HTERT RPE-1 (cell line): ENCODE results near the gene GIPC1.
"Not testable (repeated sequence)": the region's sequence is repeated elsewhere in the genome, so short reads cannot be mapped to it uniquely, and the experiment has no call there.

Experiments
- in situ Hi-C: fragments of 300-500 bp; cut with MboI; formaldehyde crosslinking; loops from 4 replicates; pipeline ENCODE4 v1.14.3; 2020; ENCODE audit warnings: low sequenced_read_pairs

The GIPC1 gene

GRCh38 chr19:14517840-14518505 is 22.0 kb upstream of the GIPC1 start, which contains the start of gene DNAJB1:
Gene DNAJB1 (minus strand): TSS chr19:14518397. CDS start chr19:14518349, 48 bp downstream.
- in situ Hi-C loops, result no loop called here

- in situ Hi-C loops, result no loop called here
Observed at GRCh38 chr19:14517446-14517839, 21.5 kb upstream of the GIPC1 start.

- in situ Hi-C loops, result no loop called here
Observed at GRCh38 chr19:14516746-14517438, 21.0 kb upstream of the GIPC1 start.

- in situ Hi-C loops, result no loop called here
Observed at GRCh38 chr19:14516048-14516534, 20.2 kb upstream of the GIPC1 start.

- in situ Hi-C loops, result no loop called here
Observed at GRCh38 chr19:14515501-14516047, 19.6 kb upstream of the GIPC1 start.

GRCh38 chr19:14514215-14514863 is 18.4 kb upstream of the GIPC1 start:
- in situ Hi-C loops, result no loop called here

GRCh38 chr19:14512406-14512961 is 16.6 kb upstream of the GIPC1 start:
- in situ Hi-C loops, result no loop called here

- in situ Hi-C loops, result no loop called here
Observed at GRCh38 chr19:14511229-14511593, 15.3 kb upstream of the GIPC1 start.

GRCh38 chr19:14510311-14511228 is 14.6 kb upstream of the GIPC1 start:
- in situ Hi-C loops, result no loop called here

- in situ Hi-C loops, result no loop called here
Observed at GRCh38 chr19:14507704-14508542, 12.0 kb upstream of the GIPC1 start.

- in situ Hi-C loops, result no loop called here
Observed at GRCh38 chr19:14505488-14506239, 9.7 kb upstream of the GIPC1 start.

- in situ Hi-C loops, result not testable (repeated sequence)
Observed at GRCh38 chr19:14504575-14504974, 8.6 kb upstream of the GIPC1 start.

- in situ Hi-C loops, result no loop called here
Observed at GRCh38 chr19:14503285-14503684, 7.4 kb upstream of the GIPC1 start.

- in situ Hi-C loops, result no loop called here
Observed at GRCh38 chr19:14502334-14503092, 6.6 kb upstream of the GIPC1 start.

GRCh38 chr19:14497228-14497921 is 1.4 kb upstream of the GIPC1 start:
- in situ Hi-C loops, result no loop called here

GRCh38 chr19:14496834-14497227 is 904 bp upstream of the GIPC1 start:
- in situ Hi-C loops, result no loop called here

GRCh38 chr19:14495672-14496028 is 277 bp downstream of the GIPC1 start:
- in situ Hi-C loops, result no loop called here
